Sigmoid colon (tissue), 7 donors: ENCODE measurements around the gene TTLL10. TPM values are rescaled to one million over a fixed set of nuclear protein-coding genes. Genes with fewer than 3 reads are reported as not detected.

Experiments used
- DNase-seq: peaks from one replicate; pipeline ENCODE4 v3.0.0-alpha.2; 2019
- H3K27ac ChIP-seq, 4 donors: fragments of 200-600 bp; sonication (generic); one replicate each; pipeline ENCODE4 v1.5.1; 2016 to 2019; ENCODE audit warnings: mild to moderate bottlenecking in 1 of 4
- H3K27me3 ChIP-seq, 3 donors: fragments of 200-600 bp; sonication (generic); one replicate each; pipeline ENCODE4 v1.5.1; 2019; ENCODE audit warnings: mild to moderate bottlenecking in 1 of 3
- H3K36me3 ChIP-seq, 4 donors: fragments of 200-600 bp; sonication (generic); one replicate each; pipeline ENCODE4 v1.5.1; 2016 to 2019
- H3K4me1 ChIP-seq, 4 donors: fragments of 200-600 bp; sonication (generic); one replicate each; pipeline ENCODE4 v1.5.1; 2017 to 2019
- H3K4me3 ChIP-seq, 4 donors: fragments of 200-600 bp; sonication (generic); one replicate each; pipeline ENCODE4 v1.5.1; 2017 to 2019; ENCODE audit warnings: mild to moderate bottlenecking in 2 of 4, moderate library complexity in 1 of 4
- H3K9me3 ChIP-seq, 4 donors: fragments of 200-600 bp in 3 of 4; sonication (generic) in 3 of 4; one replicate each; pipeline versions ENCODE4 v1.5.1 to v1.6.1; 2013 to 2019
- EP300 ChIP-seq, 4 donors: sonication (generic); formaldehyde crosslinking; IDR thresholded peaks; one replicate each; pipeline ENCODE4 v1.6.1; 2017; ENCODE audit warnings: antibody characterized with exemption in 4 of 4
- POLR2A ChIP-seq, 2 donors: fragments of 450-650 bp; IDR thresholded peaks; one replicate each; pipeline ENCODE4 v1.6.1; 2016; ENCODE audit warnings: antibody characterized with exemption in 2 of 2, mild to moderate bottlenecking in 2 of 2, moderate library complexity in 2 of 2
- POLR2AphosphoS5 ChIP-seq, 4 donors: sonication (generic); formaldehyde crosslinking; IDR thresholded peaks; one replicate each; pipeline ENCODE4 v1.6.1; 2017; ENCODE audit warnings: antibody characterized with exemption in 4 of 4
- WGBS, 2 donors: extraction: QIAGEN DNeasy Blood & Tissue Kit; methylation state at CpG; one replicate each; pipeline ENCODE4 v1.1.7; 2013; 5-methylcytosine and 5-hydroxymethylcytosine counted together
- intact Hi-C: fragments of 100-400 bp; cut with DNase I; formaldehyde crosslinking; loops from one replicate; pipeline ENCODE4 v1.15.1; 2023
- polyA plus RNA-seq, 3 donors: library from polyadenylated mRNA; stranded (reverse); fragments of 200-250 nt; gene quantifications; one replicate each; pipeline ENCODE4 v1.2.3, GENCODE V29; 2013
- small RNA-seq, 3 donors: library from RNA; depleted of rRNA; stranded (forward); fragments of <200 nt; gene quantifications; one replicate each; pipeline ENCODE3, GENCODE V24; 2016
- total RNA-seq, 4 donors: library from RNA; depleted of rRNA; stranded (reverse); fragments of >200 nt; gene quantifications; one replicate each; pipeline ENCODE4 v1.1.0, GENCODE V29; 2016
- TF ChIP-seq, protein P1 (sequence below), 4 experiments: fragments of 450-650 bp in 3 of 4; fragments of 200-600 bp in 1 of 4; IDR thresholded peaks; one replicate each; pipeline ENCODE4 v1.5.1; 2016 to 2019; ENCODE audit warnings: antibody characterized with exemption in 4 of 4, mild to moderate bottlenecking in 3 of 4, moderate library complexity in 2 of 4
- donor health status: healthy with polysubstance abuse.
- donor health status: Bipolar disorder and iron deficiency.
- donor health status: healthy.

Gene TTLL10
- total and polyA plus RNA-seq, 7 donors: 0.46 to 0.70 (median 0.60) TPM; not detected in 4

DNA sequence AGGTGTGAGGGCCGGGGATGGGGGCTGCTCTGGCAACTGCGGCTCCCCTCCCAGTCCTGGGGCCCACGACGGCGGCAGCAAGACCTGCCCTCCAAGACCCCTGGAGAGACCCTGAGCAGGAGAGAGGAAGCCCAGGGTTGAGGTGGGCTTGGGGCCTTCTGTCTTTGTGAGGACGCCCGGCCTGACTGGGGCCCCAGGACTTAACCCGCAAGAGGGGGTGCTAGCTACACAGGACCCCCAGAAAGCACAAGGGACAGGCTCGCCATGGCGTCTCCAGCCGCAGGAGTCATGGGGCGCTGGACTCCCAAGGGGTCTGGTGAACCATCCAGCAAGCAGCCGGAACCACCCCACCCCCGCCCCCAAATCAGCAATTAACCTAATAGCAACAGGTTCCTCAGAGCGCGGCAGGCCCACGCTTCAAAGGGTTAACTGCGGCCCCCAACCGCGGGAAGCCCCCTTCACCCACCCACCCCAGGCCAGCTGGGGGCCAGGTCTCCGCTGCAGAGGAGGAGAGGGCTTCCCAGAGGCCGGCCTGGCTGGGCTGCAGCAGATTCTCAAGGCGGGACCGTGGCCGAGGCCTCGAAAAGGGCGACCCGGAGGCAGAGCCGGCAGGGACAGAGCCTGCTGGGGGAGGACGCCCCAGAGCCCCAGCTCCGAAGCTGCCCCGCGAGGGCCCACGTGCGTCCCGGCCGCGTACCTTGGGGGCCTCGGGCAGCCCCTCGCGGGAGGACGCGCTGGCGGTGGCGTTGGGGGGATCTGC lies 72.3 kb downstream of the TTLL10 start:
- no peak for DNase-seq
- H3K27ac ChIP-seq: no peak overlapping the region
- no peaks in the 10 kb centered on the region for H3K36me3 ChIP-seq
- peaks cover 11 to 34% (median 31%) of the 10 kb centered on the region in 3 donors for H3K27me3 ChIP-seq
- TF ChIP-seq POLR2A (IDR thresholded peaks at IDR 0.05) (no peak), EP300 (IDR thresholded peaks at IDR 0.05) (no peak), POLR2AphosphoS5 (IDR thresholded peaks at IDR 0.05) (no peak)
- TF ChIP-seq, protein P1, sequence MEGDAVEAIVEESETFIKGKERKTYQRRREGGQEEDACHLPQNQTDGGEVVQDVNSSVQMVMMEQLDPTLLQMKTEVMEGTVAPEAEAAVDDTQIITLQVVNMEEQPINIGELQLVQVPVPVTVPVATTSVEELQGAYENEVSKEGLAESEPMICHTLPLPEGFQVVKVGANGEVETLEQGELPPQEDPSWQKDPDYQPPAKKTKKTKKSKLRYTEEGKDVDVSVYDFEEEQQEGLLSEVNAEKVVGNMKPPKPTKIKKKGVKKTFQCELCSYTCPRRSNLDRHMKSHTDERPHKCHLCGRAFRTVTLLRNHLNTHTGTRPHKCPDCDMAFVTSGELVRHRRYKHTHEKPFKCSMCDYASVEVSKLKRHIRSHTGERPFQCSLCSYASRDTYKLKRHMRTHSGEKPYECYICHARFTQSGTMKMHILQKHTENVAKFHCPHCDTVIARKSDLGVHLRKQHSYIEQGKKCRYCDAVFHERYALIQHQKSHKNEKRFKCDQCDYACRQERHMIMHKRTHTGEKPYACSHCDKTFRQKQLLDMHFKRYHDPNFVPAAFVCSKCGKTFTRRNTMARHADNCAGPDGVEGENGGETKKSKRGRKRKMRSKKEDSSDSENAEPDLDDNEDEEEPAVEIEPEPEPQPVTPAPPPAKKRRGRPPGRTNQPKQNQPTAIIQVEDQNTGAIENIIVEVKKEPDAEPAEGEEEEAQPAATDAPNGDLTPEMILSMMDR (IDR thresholded peaks at IDR 0.05): no peak
- no peak overlapping the region for H3K4me3 ChIP-seq
- whole genome bisulfite sequencing, 2 donors: 32 to 35% methylated on average over 45 of the region's 45 CpGs
- intact Hi-C loops: no loop called here
- H3K4me1 ChIP-seq: peaks cover 0 to 13% (median 13%) of the 10 kb centered on the region in 4 donors
- H3K9me3 ChIP-seq: no peaks in the 10 kb centered on the region

DNA sequence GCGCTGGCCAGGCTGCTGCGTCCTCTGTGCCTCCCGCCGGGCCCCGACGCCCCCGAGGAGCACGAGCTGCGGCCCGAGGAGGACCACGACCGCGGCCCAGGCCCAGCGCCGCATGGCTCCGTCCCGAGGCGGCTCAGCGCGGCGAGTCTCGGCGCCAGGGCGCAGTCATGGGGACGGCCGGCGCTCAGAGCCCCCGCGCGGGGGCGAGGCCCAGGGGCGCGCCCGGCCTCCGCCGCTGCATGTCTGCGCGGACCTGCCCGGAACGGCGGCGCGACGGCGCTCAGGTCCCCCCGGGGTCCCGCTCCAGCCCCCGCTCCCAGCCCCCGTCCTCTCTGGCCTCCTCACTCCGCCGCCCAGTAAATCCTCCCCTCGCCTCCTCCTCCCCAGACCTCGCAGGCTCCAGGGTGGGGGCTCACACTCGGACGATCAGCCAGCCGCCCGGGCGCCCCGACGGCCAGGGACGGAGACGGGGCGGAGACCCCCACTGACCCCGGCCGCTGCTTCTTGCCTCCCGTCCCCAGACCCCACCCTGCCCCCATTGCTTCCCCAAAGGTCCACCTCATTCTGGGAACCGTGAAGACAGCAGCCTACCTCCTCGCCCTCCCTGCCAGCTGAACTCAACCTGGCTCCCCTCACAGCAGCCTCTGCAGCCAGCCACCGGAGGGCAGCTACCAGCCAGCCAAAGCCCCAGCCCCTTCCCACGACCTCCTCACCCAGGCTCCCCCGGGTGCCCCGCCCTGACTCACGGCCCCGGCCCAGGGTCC lies 73.1 kb downstream of the TTLL10 start, which contains the start of gene C1QTNF12:
TSS of gene C1QTNF12 (minus strand) at position 146 of the 764 bp plus-strand sequence. CDS start at position 114, 32 bp downstream.
- WGBS, 2 donors: 3 to 5% methylated on average over 74 of the region's 74 CpGs
- TF ChIP-seq, protein P1 (IDR thresholded peaks at IDR 0.05): no peak
- no peak for TF ChIP-seq POLR2A (IDR thresholded peaks at IDR 0.05)
- TF ChIP-seq POLR2AphosphoS5 (IDR thresholded peaks at IDR 0.05): no peak
- TF ChIP-seq EP300 (IDR thresholded peaks at IDR 0.05): no peak
- Histone ChIP-seq H3K4me3 (no peak within 1 kb of the TSS), H3K27ac (no peak within 1 kb of the TSS), H3K36me3 (peaks cover 0 to 5% (median 2%) of the 10 kb centered on the region in 4 donors), H3K27me3 (peaks cover 11 to 34% (median 31%) of the 10 kb centered on the region in 3 donors), H3K9me3 (no peaks in the 10 kb centered on the region), H3K4me1 (peaks cover 0 to 13% (median 13%) of the 10 kb centered on the region in 4 donors)
- no peak for DNase-seq
- intact Hi-C loops: no loop called here

DNA sequence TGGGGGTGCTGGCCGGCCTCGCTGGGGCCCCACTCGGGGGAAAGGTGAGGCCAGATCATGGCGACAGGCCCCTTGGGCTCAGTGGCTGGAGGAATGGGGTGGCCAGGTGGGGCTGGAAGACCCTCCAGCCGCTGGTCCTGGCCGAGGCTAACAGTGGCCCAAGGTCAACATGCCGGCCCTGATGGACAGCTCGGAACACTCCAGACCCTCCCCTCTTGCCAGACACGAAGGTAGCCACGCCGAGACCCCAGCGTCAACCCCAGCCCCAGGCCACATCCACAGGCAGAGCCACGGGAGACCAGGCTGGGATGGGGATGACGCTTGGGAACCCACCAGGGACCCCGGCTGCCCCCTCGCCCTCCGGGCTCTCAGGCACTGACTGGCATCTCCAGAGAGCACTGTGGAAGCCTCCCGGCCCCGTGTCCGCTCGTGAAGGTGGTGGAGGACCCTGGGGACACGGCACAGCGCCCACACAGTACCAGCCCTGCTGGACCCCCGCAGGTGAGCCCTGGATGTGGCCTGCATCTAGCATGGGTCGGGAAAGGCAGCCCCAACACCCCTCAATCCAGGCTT lies 73.7 kb downstream of the TTLL10 start:
- H3K4me1 ChIP-seq: peaks cover 0 to 13% (median 13%) of the 10 kb centered on the region in 4 donors
- H3K27me3 ChIP-seq: peaks cover 11 to 34% (median 31%) of the 10 kb centered on the region in 3 donors
- intact Hi-C loops: no loop called here
- no peaks in the 10 kb centered on the region for H3K9me3 ChIP-seq
- no peak overlapping the region for H3K4me3 ChIP-seq
- TF ChIP-seq EP300 (IDR thresholded peaks at IDR 0.05) (no peak), POLR2AphosphoS5 (IDR thresholded peaks at IDR 0.05) (no peak), POLR2A (IDR thresholded peaks at IDR 0.05) (no peak)
- TF ChIP-seq, protein P1 (IDR thresholded peaks at IDR 0.05): no peak
- no peak overlapping the region for H3K27ac ChIP-seq
- 56 to 74% methylated on average over 25 of the region's 25 CpGs for WGBS, 2 donors
- H3K36me3 ChIP-seq: peaks cover 0 to 7% (median 3%) of the 10 kb centered on the region in 4 donors
- no peak for DNase-seq

Small RNA genes within 50 kb of the gene (small RNA-seq; reads per million reads assigned to genes)
- gene MIR200A (0 to 1.6 (median 0.42) reads per million in 3 donors), gene MIR200B (0.30 to 1.2 (median 1.2) reads per million in 3 donors), gene MIR429 (0 to 0.15 (median 0.06) reads per million in 3 donors)

Other genes starting within 250 kb of the TTLL10 start
- 1 to 10 TPM; 2.1 to 4.6 (median 4.2) TPM for gene SAMD11, start 250.0 kb upstream of the TTLL10 start, total RNA-seq
- 1 to 10 TPM in 2 of 3 donors, under 1 TPM in 1; 0.60 to 4.9 (median 3.7) TPM for gene SAMD11, start 250.0 kb upstream of the TTLL10 start, polyA plus RNA-seq
- gene NOC2L, start 214.6 kb upstream of the TTLL10 start, total RNA-seq: 10 to 100 TPM; 26.0 to 32.6 (median 27.8) TPM
- gene NOC2L, start 214.6 kb upstream of the TTLL10 start, polyA plus RNA-seq: 10 to 100 TPM; 25.4 to 81.6 (median 25.8) TPM
- 10 to 100 TPM in 1 of 4 donors, 1 to 10 TPM in 3; 4.5 to 10.5 (median 5.1) TPM for gene KLHL17, start 213.3 kb upstream of the TTLL10 start, total RNA-seq
- 10 to 100 TPM in 1 of 3 donors, 1 to 10 TPM in 1, under 1 TPM in 1; 0.69 to 10.8 (median 1.2) TPM for gene KLHL17, start 213.3 kb upstream of the TTLL10 start, polyA plus RNA-seq
- not detected for gene PLEKHN1, start 207.4 kb upstream of the TTLL10 start, total RNA-seq
- 1 to 10 TPM in 1 of 3 donors, under 1 TPM in 1, not detected in 1; 0.46 to 1.5 TPM for gene PLEKHN1, start 207.4 kb upstream of the TTLL10 start, polyA plus RNA-seq
- under 1 TPM in 1 of 4 donors, not detected in 3; under 0.01 TPM for gene PERM1, start 191.8 kb upstream of the TTLL10 start, total RNA-seq
- under 1 TPM in 2 of 3 donors, not detected in 1; 0.16 to 0.69 TPM for gene PERM1, start 191.8 kb upstream of the TTLL10 start, polyA plus RNA-seq
- 10 to 100 TPM; 25.0 to 65.1 (median 27.9) TPM for gene HES4, start 173.8 kb upstream of the TTLL10 start, total RNA-seq
- gene HES4, start 173.8 kb upstream of the TTLL10 start, polyA plus RNA-seq: 10 to 100 TPM in 1 of 3 donors, 1 to 10 TPM in 2; 1.2 to 15.7 (median 4.6) TPM
- 10 to 100 TPM; 49.4 to 81.1 (median 68.8) TPM for gene ISG15, start 160.4 kb upstream of the TTLL10 start, total RNA-seq
- gene ISG15, start 160.4 kb upstream of the TTLL10 start, polyA plus RNA-seq: 100 to 1,000 TPM in 2 of 3 donors, 10 to 100 TPM in 1; 78.7 to 357 (median 241) TPM
- gene AGRN, start 153.8 kb upstream of the TTLL10 start, total RNA-seq: 10 to 100 TPM in 2 of 4 donors, 1 to 10 TPM in 2; 3.9 to 23.3 (median 10.3) TPM
- 10 to 100 TPM in 1 of 3 donors, 1 to 10 TPM in 2; 2.8 to 54.4 (median 3.0) TPM for gene AGRN, start 153.8 kb upstream of the TTLL10 start, polyA plus RNA-seq
- gene RNF223, start 99.6 kb upstream of the TTLL10 start, total RNA-seq: not detected
- gene RNF223, start 99.6 kb upstream of the TTLL10 start, polyA plus RNA-seq: 1 to 10 TPM in 2 of 3 donors, under 1 TPM in 1; 0.60 to 3.7 (median 1.9) TPM
- gene C1orf159, start 57.8 kb upstream of the TTLL10 start, total RNA-seq: 10 to 100 TPM in 2 of 4 donors, 1 to 10 TPM in 2; 7.9 to 13.8 (median 10.4) TPM
- gene C1orf159, start 57.8 kb upstream of the TTLL10 start, polyA plus RNA-seq: 10 to 100 TPM in 1 of 3 donors, 1 to 10 TPM in 2; 6.6 to 25.3 (median 6.9) TPM
- gene TNFRSF18, start 32.7 kb downstream of the TTLL10 start, total RNA-seq: under 1 TPM in 1 of 4 donors, not detected in 3; 0.71 TPM
- 1 to 10 TPM in 2 of 3 donors, not detected in 1; 1.2 to 3.9 TPM for gene TNFRSF18, start 32.7 kb downstream of the TTLL10 start, polyA plus RNA-seq
- 1 to 10 TPM in 1 of 4 donors, under 1 TPM in 1, not detected in 2; 0.95 to 1.8 TPM for gene TNFRSF4, start 40.3 kb downstream of the TTLL10 start, total RNA-seq
- 1 to 10 TPM; 1.2 to 8.6 (median 1.2) TPM for gene TNFRSF4, start 40.3 kb downstream of the TTLL10 start, polyA plus RNA-seq
- gene SDF4, start 58.1 kb downstream of the TTLL10 start, total RNA-seq: 10 to 100 TPM; 73.4 to 95.6 (median 81.9) TPM
- 100 to 1,000 TPM in 1 of 3 donors, 10 to 100 TPM in 2; 33.0 to 181 (median 40.2) TPM for gene SDF4, start 58.1 kb downstream of the TTLL10 start, polyA plus RNA-seq
- gene B3GALT6, start 58.4 kb downstream of the TTLL10 start, total RNA-seq: 10 to 100 TPM in 2 of 4 donors, 1 to 10 TPM in 2; 8.6 to 12.5 (median 10.3) TPM
- gene B3GALT6, start 58.4 kb downstream of the TTLL10 start, polyA plus RNA-seq: 1 to 10 TPM; 1.8 to 9.6 (median 2.5) TPM
- 1 to 10 TPM in 2 of 4 donors, not detected in 2; 1.9 to 5.7 TPM for gene C1QTNF12, start 72.8 kb downstream of the TTLL10 start, total RNA-seq
- gene C1QTNF12, start 72.8 kb downstream of the TTLL10 start, polyA plus RNA-seq: 10 to 100 TPM; 17.6 to 28.7 (median 23.4) TPM
- gene UBE2J2, start 100.0 kb downstream of the TTLL10 start, total RNA-seq: 10 to 100 TPM; 33.1 to 44.3 (median 34.0) TPM
- 10 to 100 TPM; 32.4 to 63.6 (median 54.6) TPM for gene UBE2J2, start 100.0 kb downstream of the TTLL10 start, polyA plus RNA-seq
- gene SCNN1D, start 106.6 kb downstream of the TTLL10 start, total RNA-seq: 1 to 10 TPM; 1.2 to 5.0 (median 3.2) TPM
- 1 to 10 TPM in 1 of 3 donors, under 1 TPM in 1, not detected in 1; under 0.01 to 3.2 TPM for gene SCNN1D, start 106.6 kb downstream of the TTLL10 start, polyA plus RNA-seq
- gene ACAP3, start 134.1 kb downstream of the TTLL10 start, total RNA-seq: 10 to 100 TPM; 21.4 to 57.1 (median 33.4) TPM
- gene ACAP3, start 134.1 kb downstream of the TTLL10 start, polyA plus RNA-seq: 10 to 100 TPM in 1 of 3 donors, 1 to 10 TPM in 2; 7.2 to 41.8 (median 8.3) TPM
- 10 to 100 TPM; 15.7 to 24.0 (median 20.4) TPM for gene PUSL1, start 134.7 kb downstream of the TTLL10 start, total RNA-seq
- gene PUSL1, start 134.7 kb downstream of the TTLL10 start, polyA plus RNA-seq: 10 to 100 TPM; 12.6 to 22.3 (median 12.7) TPM
- gene INTS11, start 150.8 kb downstream of the TTLL10 start, total RNA-seq: 100 to 1,000 TPM in 1 of 4 donors, 10 to 100 TPM in 3; 83.8 to 135 (median 93.4) TPM
- 100 to 1,000 TPM in 1 of 3 donors, 10 to 100 TPM in 2; 58.3 to 117 (median 62.7) TPM for gene INTS11, start 150.8 kb downstream of the TTLL10 start, polyA plus RNA-seq
- 10 to 100 TPM in 2 of 4 donors, 1 to 10 TPM in 2; 8.4 to 21.6 (median 10.5) TPM for gene CPTP, start 150.9 kb downstream of the TTLL10 start, total RNA-seq
- gene CPTP, start 150.9 kb downstream of the TTLL10 start, polyA plus RNA-seq: 10 to 100 TPM; 41.4 to 57.1 (median 42.0) TPM
- not detected for gene TAS1R3, start 157.4 kb downstream of the TTLL10 start, total RNA-seq
- under 1 TPM in 2 of 3 donors, not detected in 1; 0.60 to 0.64 TPM for gene TAS1R3, start 157.4 kb downstream of the TTLL10 start, polyA plus RNA-seq
- gene DVL1, start 175.5 kb downstream of the TTLL10 start, total RNA-seq: 10 to 100 TPM; 50.7 to 85.0 (median 61.9) TPM
- 10 to 100 TPM; 25.8 to 59.9 (median 36.3) TPM for gene DVL1, start 175.5 kb downstream of the TTLL10 start, polyA plus RNA-seq
- gene MXRA8, start 184.7 kb downstream of the TTLL10 start, total RNA-seq: 100 to 1,000 TPM in 3 of 4 donors, 10 to 100 TPM in 1; 78.8 to 234 (median 114) TPM
- 10 to 100 TPM in 2 of 3 donors, 1 to 10 TPM in 1; 2.8 to 26.2 (median 22.2) TPM for gene MXRA8, start 184.7 kb downstream of the TTLL10 start, polyA plus RNA-seq
- 100 to 1,000 TPM in 3 of 4 donors, 10 to 100 TPM in 1; 89.3 to 143 (median 124) TPM for gene AURKAIP1, start 201.3 kb downstream of the TTLL10 start, total RNA-seq
- gene AURKAIP1, start 201.3 kb downstream of the TTLL10 start, polyA plus RNA-seq: 100 to 1,000 TPM; 263 to 288 (median 271) TPM
- 100 to 1,000 TPM; 139 to 375 (median 173) TPM for gene CCNL2, start 225.5 kb downstream of the TTLL10 start, total RNA-seq
- 10 to 100 TPM; 15.0 to 99.6 (median 16.2) TPM for gene CCNL2, start 225.5 kb downstream of the TTLL10 start, polyA plus RNA-seq
- gene MRPL20, start 233.4 kb downstream of the TTLL10 start, total RNA-seq: 100 to 1,000 TPM; 133 to 235 (median 206) TPM
- 100 to 1,000 TPM; 155 to 216 (median 171) TPM for gene MRPL20, start 233.4 kb downstream of the TTLL10 start, polyA plus RNA-seq
- 10 to 100 TPM; 10.0 to 23.0 (median 15.8) TPM for gene ANKRD65, start 247.4 kb downstream of the TTLL10 start, total RNA-seq
- 1 to 10 TPM in 2 of 3 donors, under 1 TPM in 1; 0.69 to 5.4 (median 3.8) TPM for gene ANKRD65, start 247.4 kb downstream of the TTLL10 start, polyA plus RNA-seq